PC-9 (cell line): Measurements from ENCODE around the gene RAB11FIP2. TPM values are rescaled to one million over a fixed set of nuclear protein-coding genes. Genes with fewer than 3 reads are reported as not detected.

Source experiments
- BruUV-seq: library from RNA; stranded (reverse); fragments of 400-500 nt; replicated peaks from 2 replicates; lab custom pipeline; 2021; lab: Mats Ljungman, UMichigan
- CTCF ChIA-PET: fragments of 300-600 bp; sonication (Branson Sonifier 250); formaldehyde crosslinking; loops from one replicate; lab custom pipeline; 2022; ENCODE audit warnings: antibody characterized with exemption; lab: Charles Lee
- POLR2A ChIA-PET: fragments of 300-600 bp; sonication (Branson Sonifier 250); formaldehyde crosslinking; loops from one replicate; lab custom pipeline; 2022; ENCODE audit warnings: antibody characterized with exemption; ENCODE audit not compliant: unreplicated experiment; lab: Charles Lee
- DNase-seq, 2 experiments: peaks; one replicate each; pipeline versions ENCODE4 v3.0.0 to v3.0.0-alpha.2; 2015 to 2022; ENCODE audit warnings: mixed read lengths in 1 of 2
- H2AFZ ChIP-seq: fragments of 200-600 bp; sonication (generic); 2 replicates; pipeline ENCODE4 v1.8.1; 2017; ENCODE audit warnings: antibody characterized with exemption
- H3F3A ChIP-seq: fragments of 200-600 bp; sonication (generic); 2 replicates; pipeline ENCODE4 v1.8.1; 2017; ENCODE audit warnings: antibody characterized with exemption, mild to moderate bottlenecking, low read depth; ENCODE audit not compliant: insufficient read depth
- H3K27ac ChIP-seq: fragments of 200-600 bp; sonication (generic); 2 replicates; pipeline ENCODE4 v1.6.1; 2016; ENCODE audit warnings: mixed run types
- H3K27me3 ChIP-seq: fragments of 200-600 bp; sonication (generic); 2 replicates; pipeline ENCODE4 v1.6.1; 2016; ENCODE audit warnings: low read depth, mixed run types; ENCODE audit not compliant: insufficient read depth
- H3K36me3 ChIP-seq: fragments of 200-600 bp; sonication (generic); 2 replicates; pipeline ENCODE4 v1.6.1; 2016; ENCODE audit warnings: low read depth, mixed run types
- H3K4me1 ChIP-seq: fragments of 200-600 bp; sonication (generic); replicated peaks from 2 replicates; pipeline ENCODE4 v1.6.1; 2016; ENCODE audit warnings: mixed run types; ENCODE audit not compliant: insufficient read depth
- H3K4me2 ChIP-seq: fragments of 200-600 bp; sonication (generic); 2 replicates; pipeline ENCODE4 v1.6.1; 2017; ENCODE audit warnings: mixed run types
- H3K4me3 ChIP-seq: fragments of 200-600 bp; sonication (generic); 2 replicates; pipeline ENCODE4 v1.6.1; 2016; ENCODE audit warnings: mixed run types
- H3K79me2 ChIP-seq: fragments of 200-600 bp; sonication (generic); 2 replicates; pipeline ENCODE4 v1.6.1; 2017; ENCODE audit warnings: low read depth, mixed run types
- H3K9me2 ChIP-seq: fragments of 200-600 bp; sonication (generic); 2 replicates; pipeline ENCODE4 v1.8.1; 2017; ENCODE audit warnings: mild to moderate bottlenecking; ENCODE audit not compliant: insufficient read depth
- H3K9me3 ChIP-seq: fragments of 200-600 bp; sonication (generic); 2 replicates; pipeline ENCODE4 v1.8.1; 2016; ENCODE audit warnings: low read depth; ENCODE audit not compliant: insufficient read depth
- H4K20me1 ChIP-seq: fragments of 200-600 bp; sonication (generic); 2 replicates; pipeline ENCODE4 v1.8.1; 2017; ENCODE audit not compliant: insufficient read depth
- EZH2 ChIP-seq: fragments of 200-600 bp; sonication (generic); IDR thresholded peaks from 2 replicates; pipeline ENCODE4 v1.8.0; 2017; ENCODE audit warnings: antibody characterized with exemption, low read depth
- intact Hi-C: fragments of 100-400 bp; cut with micrococcal nuclease; formaldehyde crosslinking; loops from one replicate; pipeline ENCODE4 v1.10.0; 2022; ENCODE audit not compliant: unreplicated experiment
- total RNA-seq: library from RNA; stranded (reverse); gene quantifications from 2 replicates; pipeline ENCODE4 v1.2.3, GENCODE V29; 2021
- TF ChIP-seq, protein P1 (sequence below): fragments of 200-600 bp; sonication (generic); conservative IDR thresholded peaks from 2 replicates; pipeline ENCODE4 v1.6.1; 2017; ENCODE audit warnings: mixed run types, antibody characterized with exemption, mild to moderate bottlenecking, moderate library complexity

The RAB11FIP2 gene
- total RNA-seq, 1 experiment from 2014 or later = 6.0 TPM

DNA sequence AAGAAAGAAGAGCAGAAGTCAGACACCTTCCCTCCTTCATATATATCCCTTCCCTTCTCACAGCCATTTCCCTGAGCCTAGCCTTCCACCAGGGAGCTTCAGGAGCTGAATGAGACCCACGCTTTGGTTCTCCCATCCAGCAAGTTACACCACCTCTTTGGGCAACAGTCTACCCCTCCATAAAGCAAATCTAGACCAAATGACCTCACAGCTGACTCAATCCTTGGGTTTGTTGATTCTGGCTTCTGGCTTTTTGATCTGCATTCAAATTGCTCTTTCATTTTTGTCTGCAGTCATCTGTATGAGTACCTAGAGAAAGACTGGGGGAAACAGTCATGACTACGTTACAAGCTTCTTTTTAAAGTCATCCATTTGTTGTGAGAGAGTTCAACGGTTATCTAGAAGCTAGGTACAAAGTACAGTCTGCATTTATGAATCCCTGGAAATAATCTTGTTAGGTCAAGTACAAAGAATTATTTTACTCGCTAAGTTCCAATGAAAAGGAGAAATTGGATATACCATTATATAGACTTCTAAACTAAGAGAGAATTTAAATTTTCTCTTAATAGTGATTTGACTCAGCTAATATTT lies 86.3 kb downstream of the RAB11FIP2 start:
- ChIA-PET CTCF (no interaction called here), POLR2A (no interaction called here)
- no peaks in the 10 kb centered on the region for H3K4me1 ChIP-seq
- TF ChIP-seq, protein P1, sequence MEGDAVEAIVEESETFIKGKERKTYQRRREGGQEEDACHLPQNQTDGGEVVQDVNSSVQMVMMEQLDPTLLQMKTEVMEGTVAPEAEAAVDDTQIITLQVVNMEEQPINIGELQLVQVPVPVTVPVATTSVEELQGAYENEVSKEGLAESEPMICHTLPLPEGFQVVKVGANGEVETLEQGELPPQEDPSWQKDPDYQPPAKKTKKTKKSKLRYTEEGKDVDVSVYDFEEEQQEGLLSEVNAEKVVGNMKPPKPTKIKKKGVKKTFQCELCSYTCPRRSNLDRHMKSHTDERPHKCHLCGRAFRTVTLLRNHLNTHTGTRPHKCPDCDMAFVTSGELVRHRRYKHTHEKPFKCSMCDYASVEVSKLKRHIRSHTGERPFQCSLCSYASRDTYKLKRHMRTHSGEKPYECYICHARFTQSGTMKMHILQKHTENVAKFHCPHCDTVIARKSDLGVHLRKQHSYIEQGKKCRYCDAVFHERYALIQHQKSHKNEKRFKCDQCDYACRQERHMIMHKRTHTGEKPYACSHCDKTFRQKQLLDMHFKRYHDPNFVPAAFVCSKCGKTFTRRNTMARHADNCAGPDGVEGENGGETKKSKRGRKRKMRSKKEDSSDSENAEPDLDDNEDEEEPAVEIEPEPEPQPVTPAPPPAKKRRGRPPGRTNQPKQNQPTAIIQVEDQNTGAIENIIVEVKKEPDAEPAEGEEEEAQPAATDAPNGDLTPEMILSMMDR = no peak
- TF ChIP-seq EZH2 = no peak
- H3K36me3 ChIP-seq = no peaks in the 10 kb centered on the region
- H4K20me1 ChIP-seq = no peaks in the 10 kb centered on the region
- no peak overlapping the region for H3K4me3 ChIP-seq
- BruUV-seq = no TSS peak
- no peaks in the 10 kb centered on the region for H3K27me3 ChIP-seq
- H3K9me2 ChIP-seq = no peaks in the 10 kb centered on the region
- H3K79me2 ChIP-seq = no peaks in the 10 kb centered on the region
- no peak overlapping the region for H3K4me2 ChIP-seq
- H2AFZ ChIP-seq = no peak overlapping the region
- DNase-seq = no peak
- H3F3A ChIP-seq = no peaks in the 10 kb centered on the region
- no peaks in the 10 kb centered on the region for H3K9me3 ChIP-seq
- H3K27ac ChIP-seq = no peak overlapping the region
- intact Hi-C loops = no loop called here

- BruUV-seq = no TSS peak
- ChIA-PET POLR2A (no interaction called here), CTCF (no interaction called here)
- no peak for TF ChIP-seq EZH2
- TF ChIP-seq, protein P1 = no peak
- Histone ChIP-seq H3K36me3 (no peaks in the 10 kb centered on the region), H3K4me1 (no peaks in the 10 kb centered on the region), H3K4me2 (no peak overlapping the region), H3K27me3 (no peaks in the 10 kb centered on the region), H3K4me3 (no peak overlapping the region), H4K20me1 (no peaks in the 10 kb centered on the region), H3K79me2 (no peaks in the 10 kb centered on the region), H3K9me3 (no peaks in the 10 kb centered on the region), H2AFZ (no peak overlapping the region), H3K9me2 (no peaks in the 10 kb centered on the region), H3K27ac (no peak overlapping the region), H3F3A (no peaks in the 10 kb centered on the region)
- no peak for DNase-seq
- intact Hi-C loops = no loop called here
These were observed 89.8 kb downstream of the RAB11FIP2 start for GRCh38 chr10:117956972-117957371.

DNA sequence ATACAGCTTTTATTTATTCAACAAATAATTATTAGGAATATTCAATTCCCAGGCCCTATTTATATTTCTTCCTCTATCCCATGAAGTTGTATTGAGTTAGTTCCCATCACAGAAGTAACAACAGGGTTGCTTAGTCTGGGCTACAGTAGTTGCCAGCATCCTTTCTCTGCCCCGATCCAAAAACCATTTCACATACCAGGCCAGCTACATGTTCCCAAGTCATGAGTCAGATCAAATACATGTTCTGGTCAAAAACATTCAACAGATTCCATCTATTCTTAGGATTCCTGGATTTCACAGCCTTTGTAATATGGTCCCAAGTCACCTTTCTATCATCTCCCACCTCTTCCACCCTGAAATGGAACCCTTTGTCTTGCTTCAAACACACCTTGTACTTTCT lies 91.6 kb downstream of the RAB11FIP2 start:
- DNase-seq = no peak
- POLR2A ChIA-PET = no interaction called here
- H3K27ac ChIP-seq = no peak overlapping the region
- H3K79me2 ChIP-seq = no peaks in the 10 kb centered on the region
- no peaks in the 10 kb centered on the region for H4K20me1 ChIP-seq
- H3K9me3 ChIP-seq = no peaks in the 10 kb centered on the region
- H3K27me3 ChIP-seq = no peaks in the 10 kb centered on the region
- H3K4me2 ChIP-seq = no peak overlapping the region
- BruUV-seq = no TSS peak
- H3K4me1 ChIP-seq = no peaks in the 10 kb centered on the region
- CTCF ChIA-PET = no interaction called here
- no peaks in the 10 kb centered on the region for H3K36me3 ChIP-seq
- TF ChIP-seq, protein P1 = no peak
- no peak for TF ChIP-seq EZH2
- H2AFZ ChIP-seq = no peak overlapping the region
- H3K9me2 ChIP-seq = no peaks in the 10 kb centered on the region
- H3F3A ChIP-seq = no peaks in the 10 kb centered on the region
- intact Hi-C loops = no loop called here
- no peak overlapping the region for H3K4me3 ChIP-seq
